Cardiac muscle cell (in vitro differentiated cells and primary cell): ENCODE data around the gene MPHOSPH9. TPM values are rescaled to one million over a fixed set of nuclear protein-coding genes. Genes with fewer than 3 reads are reported as not detected.

ENCODE experiments used
- DNase-seq, 2 donors: peaks; one replicate each; pipeline versions ENCODE4 v3.0.0 to v3.0.0-alpha.2; 2010 to 2017; ENCODE audit warnings: low read depth in 1 of 2, low spot score in 1 of 2
- H3K27ac ChIP-seq: fragments of 200-600 bp; sonication (generic); 2 replicates; pipeline ENCODE4 v1.5.1; 2016
- H3K27me3 ChIP-seq: fragments of 200-600 bp; sonication (generic); 2 replicates; pipeline ENCODE4 v1.6.0; 2016; ENCODE audit warnings: control low read depth
- H3K36me3 ChIP-seq: fragments of 200-600 bp; sonication (generic); 2 replicates; pipeline ENCODE4 v1.5.1; 2016; ENCODE audit warnings: control low read depth
- H3K4me1 ChIP-seq: fragments of 200-600 bp; sonication (generic); 2 replicates; pipeline ENCODE4 v1.8.1; 2017; ENCODE audit warnings: low read depth, mild to moderate bottlenecking, mixed run types
- H3K4me3 ChIP-seq: fragments of 200-600 bp; sonication (generic); 2 replicates; pipeline ENCODE4 v1.5.1; 2016; ENCODE audit warnings: mild to moderate bottlenecking
- H3K9me3 ChIP-seq: fragments of 200-600 bp; sonication (generic); 2 replicates; pipeline ENCODE4 v1.5.1; 2017; ENCODE audit warnings: low read depth, mild to moderate bottlenecking, control low read depth
- CTCF ChIP-seq: IDR thresholded peaks from 2 replicates; pipeline ENCODE4 v1.5.1; 2012; ENCODE audit warnings: low read depth, mild to moderate bottlenecking, low read length
- polyA plus RNA-seq: library from polyadenylated mRNA; unstranded; fragments of >200 nt; fragmentation: Nextera tagmentation; extraction: Ambion mirVana; gene quantifications from 2 replicates; pipeline ENCODE4 v1.2.1, GENCODE V29; 2016
- total RNA-seq: library from RNA; depleted of rRNA; stranded (reverse); fragments of >200 nt; gene quantifications from 2 replicates; pipeline ENCODE4 v1.2.3, GENCODE V29; 2016

Gene MPHOSPH9
- total and polyA plus RNA-seq, 2 experiments from 2014 or later, result 18.1 to 90.9 TPM

DNA sequence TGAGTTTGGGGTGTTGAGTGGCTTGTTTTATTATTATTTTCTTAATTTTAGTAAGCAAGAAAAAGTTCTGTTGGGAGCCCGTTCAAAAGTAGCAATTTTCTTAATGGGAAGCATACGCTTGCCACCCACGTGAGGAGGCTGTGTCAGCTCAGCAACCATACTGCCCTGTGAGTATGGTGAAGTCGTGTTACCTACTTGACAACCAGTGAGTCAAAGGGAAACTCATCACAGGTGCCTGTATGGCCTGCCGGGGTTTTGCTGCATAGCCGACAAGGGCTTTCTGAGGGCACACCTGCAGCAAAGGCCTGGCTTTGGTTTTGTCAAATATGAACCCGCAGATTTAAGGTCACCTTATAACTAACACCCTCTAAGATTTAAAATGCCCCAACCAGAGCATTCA, 113.1 kb downstream of the MPHOSPH9 start:
- H3K9me3 ChIP-seq, result no peaks in the 10 kb centered on the region
- H3K4me1 ChIP-seq, result peaks cover 10% of the 10 kb centered on the region
- TF ChIP-seq CTCF, result no peak
- no peaks in the 10 kb centered on the region for H3K36me3 ChIP-seq
- DNase-seq, result no peak
- H3K27ac ChIP-seq, result no peak overlapping the region
- no peaks in the 10 kb centered on the region for H3K27me3 ChIP-seq
- no peak overlapping the region for H3K4me3 ChIP-seq

- DNase-seq, result no peak
- TF ChIP-seq CTCF, result no peak
- peaks cover 10% of the 10 kb centered on the region for H3K4me1 ChIP-seq
- H3K9me3 ChIP-seq, result no peaks in the 10 kb centered on the region
- H3K27me3 ChIP-seq, result no peaks in the 10 kb centered on the region
- no peaks in the 10 kb centered on the region for H3K36me3 ChIP-seq
- no peak overlapping the region for H3K4me3 ChIP-seq
- H3K27ac ChIP-seq, result no peak overlapping the region
Measured at GRCh38 chr12:123118497-123118896, 114.4 kb downstream of the MPHOSPH9 start.

DNA sequence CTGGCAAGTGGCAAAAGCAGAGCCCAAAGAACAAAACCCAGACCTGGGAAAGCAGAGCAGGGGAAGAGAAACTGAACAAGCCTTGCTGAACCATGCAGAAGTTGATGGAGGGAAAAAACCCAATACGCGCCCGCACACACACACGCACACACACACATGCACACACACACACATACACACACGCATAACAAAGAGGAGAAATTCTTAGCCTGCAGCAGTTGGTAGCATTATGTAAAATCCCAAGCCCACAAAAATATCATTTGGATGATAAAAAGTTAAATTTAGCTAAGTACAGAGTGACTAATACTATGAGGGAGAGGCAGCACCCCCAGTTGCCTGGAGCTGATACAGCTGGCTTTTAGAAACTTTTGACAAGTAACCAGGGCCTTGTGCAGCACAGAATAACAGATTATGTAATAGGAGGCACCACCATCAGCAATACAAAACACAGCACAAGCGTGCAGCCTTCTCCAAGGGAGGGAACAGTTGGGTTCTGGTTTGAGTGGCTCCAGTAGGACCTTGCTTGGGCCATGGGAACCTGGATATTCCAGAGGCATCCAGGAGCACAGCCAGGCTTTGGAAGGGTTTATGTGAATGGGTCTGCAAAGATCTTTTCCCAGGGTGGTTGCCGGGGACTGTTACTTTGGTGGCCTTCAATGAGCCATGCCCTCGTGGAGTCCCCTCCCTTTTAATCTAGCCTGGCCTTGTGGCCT, 117.4 kb downstream of the MPHOSPH9 start:
- DNase-seq, result peak in 1 of 2 donors; percentile 97
- Histone ChIP-seq H3K4me3 (no peak overlapping the region), H3K27me3 (no peaks in the 10 kb centered on the region), H3K36me3 (no peaks in the 10 kb centered on the region), H3K4me1 (peaks cover 34% of the 10 kb centered on the region), H3K27ac (no peak overlapping the region), H3K9me3 (no peaks in the 10 kb centered on the region)
- no peak for TF ChIP-seq CTCF

DNA sequence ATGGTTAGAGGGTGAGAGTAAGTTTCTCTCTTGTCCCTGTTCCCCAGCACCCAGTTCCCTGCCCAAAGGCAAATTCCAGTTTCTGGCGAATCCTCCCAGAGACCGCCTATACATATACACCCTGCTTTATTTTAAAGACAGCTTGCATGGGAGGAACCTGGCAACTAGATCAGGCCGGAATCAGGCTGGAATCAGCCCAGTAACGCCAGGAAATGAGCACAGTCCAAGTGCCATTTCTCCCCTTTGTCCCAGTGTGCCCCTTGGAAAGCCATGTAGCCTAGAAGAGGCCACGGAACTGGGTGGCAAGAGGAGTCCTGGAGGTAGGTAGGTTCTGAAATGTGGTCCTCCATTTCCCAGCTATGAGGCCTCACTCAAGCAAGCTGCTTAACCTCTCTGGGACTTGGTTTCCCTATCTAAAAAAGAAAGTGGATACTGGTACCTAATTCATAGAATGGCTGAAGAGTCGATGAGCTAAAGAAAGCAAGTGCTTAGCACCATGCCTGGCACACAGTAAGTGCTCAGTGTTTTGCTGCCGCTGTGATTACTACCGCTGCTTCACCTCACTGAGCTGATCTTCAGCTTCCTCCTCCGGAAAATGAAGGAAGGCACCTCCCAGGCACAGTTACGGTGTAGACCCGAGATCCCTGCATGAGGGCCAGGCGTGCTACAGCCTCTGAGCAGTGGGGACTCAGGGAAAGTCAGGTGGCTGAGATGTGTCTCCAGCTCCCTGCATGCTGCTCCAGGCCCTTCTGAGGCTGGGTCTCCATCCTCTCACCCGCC, 118.4 kb downstream of the MPHOSPH9 start:
- Histone ChIP-seq H3K27me3 (no peaks in the 10 kb centered on the region), H3K36me3 (no peaks in the 10 kb centered on the region), H3K4me1 (peaks cover 34% of the 10 kb centered on the region), H3K27ac (no peak overlapping the region), H3K9me3 (no peaks in the 10 kb centered on the region), H3K4me3 (no peak overlapping the region)
- DNase-seq, result no peak
- TF ChIP-seq CTCF, result no peak

DNA sequence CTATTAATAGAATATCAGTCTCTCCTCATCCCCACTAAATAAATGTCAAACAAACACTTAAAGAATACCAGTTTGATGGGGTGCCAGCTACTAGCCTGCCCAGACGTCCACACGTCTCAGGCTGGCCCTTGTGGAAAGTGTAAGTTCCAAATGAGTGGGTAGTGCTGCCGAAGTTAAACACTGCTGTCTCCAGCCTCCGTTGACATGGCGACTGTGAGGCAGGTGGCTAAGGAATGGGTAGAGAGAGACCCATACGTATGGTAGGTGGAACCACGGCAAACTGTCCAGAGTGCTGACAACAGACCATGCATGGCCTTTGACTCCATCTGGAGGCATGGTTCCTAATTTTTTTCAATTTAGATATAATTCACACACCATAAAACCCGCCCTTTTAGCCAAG, 119.9 kb downstream of the MPHOSPH9 start:
- Histone ChIP-seq H3K9me3 (no peaks in the 10 kb centered on the region), H3K36me3 (no peaks in the 10 kb centered on the region), H3K4me1 (peaks cover 34% of the 10 kb centered on the region), H3K27ac (no peak overlapping the region), H3K27me3 (no peaks in the 10 kb centered on the region), H3K4me3 (no peak overlapping the region)
- no peak for DNase-seq
- TF ChIP-seq CTCF, result no peak
